Omental fat pad (tissue), 4 donors: Measurements from ENCODE around the gene TCN2. TPM values are rescaled to one million over a fixed set of nuclear protein-coding genes. Genes with fewer than 3 reads are reported as not detected.

ENCODE experiments used
- ATAC-seq: fragments of 150-250 bp; one replicate; pipeline ENCODE4 v1.9.1; 2016; ENCODE audit warnings: mild to moderate bottlenecking, moderate library complexity; ENCODE audit not compliant: low FRiP score
- DNase-seq: peaks from one replicate; pipeline ENCODE4 v3.0.0-alpha.2; 2019; ENCODE audit warnings: low spot score
- CTCF ChIP-seq, 3 donors: fragments of 450-650 bp; IDR thresholded peaks; one replicate each; pipeline ENCODE4 v1.5.1; 2016 to 2017; ENCODE audit warnings: antibody characterized with exemption in 3 of 3, mild to moderate bottlenecking in 3 of 3, moderate library complexity in 2 of 3
- total RNA-seq, 4 donors: library from RNA; depleted of rRNA; stranded (reverse); fragments of >200 nt; gene quantifications; one replicate each; pipeline ENCODE4 v1.1.0, GENCODE V29; 2016

The TCN2 gene
- total RNA-seq, 4 donors from 2014 or later: 61.3 to 139 (median 73.6) TPM

- DNase-seq: no peak
These were observed 4.9 kb upstream of the TCN2 start for GRCh38 chr22:30602049-30602448.

GRCh38 chr22:30603801-30604200, 3.2 kb upstream of the TCN2 start:
- ATAC-seq: no peak
- no peak for TF ChIP-seq CTCF (IDR thresholded peaks at IDR 0.05)
- no peak for DNase-seq

More at GRCh38 chr22:30602049-30602448, 4.9 kb upstream of the TCN2 start:
- no peak for ATAC-seq
- TF ChIP-seq CTCF (IDR thresholded peaks at IDR 0.05): no peak

GRCh38 chr22:30604723-30605122, 2.3 kb upstream of the TCN2 start:
- TF ChIP-seq CTCF (IDR thresholded peaks at IDR 0.05): no peak
- no peak for ATAC-seq
- no peak for DNase-seq

GRCh38 chr22:30605449-30606110, 1.4 kb upstream of the TCN2 start:
- peak; percentile 40 for DNase-seq
- ATAC-seq: no peak
- peak in 1 of 3 donors; percentile 20 for TF ChIP-seq CTCF (IDR thresholded peaks at IDR 0.05)

GRCh38 chr22:30607300-30607930, 441 bp downstream of the TCN2 start:
- DNase-seq (no peak), ATAC-seq (peak; percentile 1)
- TF ChIP-seq CTCF (IDR thresholded peaks at IDR 0.05): no peak

- ATAC-seq (no peak), DNase-seq (no peak)
- no peak for TF ChIP-seq CTCF (IDR thresholded peaks at IDR 0.05)
These were observed 965 bp downstream of the TCN2 start for GRCh38 chr22:30607939-30608338.
